Measurements from ENCODE around the gene ABTB2.

ABTB2 gene

DNA sequence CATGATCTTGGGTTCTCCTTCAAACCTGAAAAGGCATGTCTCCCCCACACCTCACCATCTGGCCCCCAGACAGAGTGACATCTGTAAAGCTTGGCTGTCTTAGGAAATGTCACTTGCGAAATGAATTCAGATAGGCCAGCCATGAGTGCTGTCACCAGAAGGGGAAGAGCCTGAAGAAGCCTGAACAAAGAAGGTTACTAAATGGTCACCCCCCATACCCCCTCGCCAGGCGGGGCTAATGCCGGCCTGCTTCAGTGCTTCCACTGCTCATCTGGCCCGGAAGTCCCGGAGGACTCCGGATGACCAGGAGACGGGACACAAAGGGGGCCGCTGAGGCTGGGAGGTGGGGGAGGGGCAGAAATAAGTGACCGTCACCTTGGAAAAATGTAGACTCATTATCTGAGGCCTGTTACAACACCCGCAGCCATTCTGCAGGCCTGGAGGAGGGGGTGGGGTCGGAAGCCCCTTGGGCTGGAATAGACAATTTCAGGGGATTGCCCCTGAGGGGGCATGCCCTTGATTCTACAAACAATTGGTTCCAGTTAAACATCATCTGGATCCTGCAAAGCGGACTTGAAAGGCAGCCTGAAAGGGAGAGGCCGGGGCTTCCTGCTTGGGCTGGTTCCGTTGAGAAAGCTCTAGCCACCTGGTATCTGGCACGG, 209.2 kb downstream of the ABTB2 start:
- no peak for DNase-seq (ENCODE audit: low spot score)

DNA sequence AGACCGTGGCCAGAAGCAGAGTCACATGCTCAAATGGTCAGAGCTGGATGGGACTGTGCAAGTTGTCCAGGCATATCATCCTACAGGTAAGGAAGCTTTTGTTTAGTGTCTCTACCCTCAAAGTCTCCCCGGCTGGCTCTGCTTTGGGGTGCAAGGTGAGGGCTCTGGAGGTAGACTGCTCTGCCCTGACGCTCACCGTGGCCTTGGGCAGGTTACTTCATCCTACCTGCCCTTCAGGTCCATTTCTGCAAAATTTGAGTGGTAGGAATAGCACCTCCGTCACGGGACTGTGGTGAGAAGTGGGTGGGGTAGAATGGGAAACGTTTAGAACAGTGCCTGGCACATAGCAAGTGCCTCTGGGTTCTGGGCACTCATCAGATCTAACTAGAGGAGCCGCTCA, 210.2 kb downstream of the ABTB2 start:
- DNase-seq (ENCODE audit: low spot score): no peak

GRCh38 chr11:34146866-34147265, 210.9 kb downstream of the ABTB2 start:
- DNase-seq (ENCODE audit: low spot score): no peak

- no peak for DNase-seq (ENCODE audit: low spot score)
Observed at GRCh38 chr11:34146411-34146810, 211.4 kb downstream of the ABTB2 start.

GRCh38 chr11:34145847-34146381, 211.9 kb downstream of the ABTB2 start:
- no peak for DNase-seq (ENCODE audit: low spot score)

DNA sequence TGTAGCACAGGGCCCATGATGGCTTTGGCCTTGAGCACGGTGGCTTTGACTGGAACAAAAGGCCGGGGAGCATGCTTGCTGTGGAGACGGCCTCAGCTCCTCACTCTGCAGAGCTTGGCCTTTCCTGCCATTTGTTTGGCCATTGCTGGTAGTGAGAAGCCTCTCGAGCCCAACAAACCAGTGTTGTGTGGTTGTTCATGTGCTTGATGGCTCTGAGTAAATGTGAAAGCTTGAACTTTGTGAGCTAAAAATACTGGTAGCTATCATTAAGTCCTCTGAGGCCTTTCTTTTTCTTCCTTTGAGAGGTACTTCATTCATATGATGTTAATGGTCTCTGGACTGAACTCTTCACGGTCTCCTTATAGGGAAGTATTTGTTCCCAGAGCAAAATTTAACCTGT, 212.7 kb downstream of the ABTB2 start:
- no peak for DNase-seq (ENCODE audit: low spot score)

DNA sequence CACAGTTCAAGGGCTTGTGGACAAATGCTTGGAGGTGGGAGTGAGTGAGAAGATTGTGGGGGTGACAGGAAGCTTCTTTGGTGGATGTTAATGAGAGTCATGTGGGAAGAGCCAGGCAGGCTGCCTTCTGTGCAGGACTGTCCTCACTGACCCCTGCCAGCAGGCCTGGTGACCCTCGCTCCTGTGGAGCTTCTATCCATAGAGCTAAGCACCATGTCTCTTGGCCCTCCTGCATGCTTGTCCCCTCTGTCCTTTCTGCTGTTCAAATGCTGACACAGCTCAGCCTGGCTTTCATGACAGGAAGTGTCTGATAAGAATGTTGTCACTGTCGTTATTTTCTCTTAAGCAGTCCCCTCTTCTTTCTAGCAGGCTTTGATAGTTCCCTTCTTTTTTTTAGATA, 214.8 kb downstream of the ABTB2 start:
- no peak for DNase-seq (ENCODE audit: low spot score)

GRCh38 chr11:34140149-34140548, 217.7 kb downstream of the ABTB2 start:
- DNase-seq (ENCODE audit: low spot score): no peak

GRCh38 chr11:34139346-34139745, 218.5 kb downstream of the ABTB2 start:
- no peak for DNase-seq (ENCODE audit: low spot score)

DNA sequence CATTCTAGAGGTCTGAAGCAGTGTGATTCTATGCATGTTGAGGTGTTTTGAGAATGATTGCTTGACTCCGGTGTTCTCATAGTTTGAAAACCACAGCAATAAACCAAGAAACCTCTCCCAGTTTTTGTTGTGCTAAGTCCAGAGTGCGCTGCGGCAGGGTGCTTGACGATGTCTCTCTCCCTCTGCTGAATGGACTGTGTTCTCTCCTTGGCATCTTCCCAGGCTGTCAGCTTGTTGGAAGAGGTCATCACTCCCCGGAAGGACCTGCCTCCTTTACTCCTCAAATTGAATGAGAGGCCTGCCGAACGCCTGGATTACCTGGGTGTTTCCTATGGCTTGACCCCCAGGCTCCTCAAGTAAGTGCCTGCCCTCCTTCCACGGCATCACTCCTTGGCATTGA, 221.4 kb downstream of the ABTB2 start:
- DNase-seq (ENCODE audit: low spot score): no peak

DNA sequence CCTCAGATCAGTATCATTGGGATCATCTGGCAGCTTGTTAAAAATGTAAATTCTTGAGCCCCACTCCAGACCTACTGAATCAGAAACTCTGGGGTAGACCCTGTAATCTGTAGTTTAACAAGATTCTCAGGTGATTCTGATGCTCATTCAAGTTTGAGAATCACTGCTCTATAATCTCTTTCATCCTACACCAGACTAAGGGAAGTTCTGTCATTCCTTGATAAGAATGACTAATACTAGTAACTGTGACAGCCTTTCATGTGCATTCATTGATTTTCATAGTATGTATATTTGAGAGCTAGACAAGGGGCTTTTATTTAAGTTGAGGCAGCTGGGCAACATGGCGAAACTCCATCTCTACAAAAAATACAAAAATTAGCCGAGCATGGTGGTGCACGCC, 222.4 kb downstream of the ABTB2 start:
- no peak for DNase-seq (ENCODE audit: low spot score)

DNA sequence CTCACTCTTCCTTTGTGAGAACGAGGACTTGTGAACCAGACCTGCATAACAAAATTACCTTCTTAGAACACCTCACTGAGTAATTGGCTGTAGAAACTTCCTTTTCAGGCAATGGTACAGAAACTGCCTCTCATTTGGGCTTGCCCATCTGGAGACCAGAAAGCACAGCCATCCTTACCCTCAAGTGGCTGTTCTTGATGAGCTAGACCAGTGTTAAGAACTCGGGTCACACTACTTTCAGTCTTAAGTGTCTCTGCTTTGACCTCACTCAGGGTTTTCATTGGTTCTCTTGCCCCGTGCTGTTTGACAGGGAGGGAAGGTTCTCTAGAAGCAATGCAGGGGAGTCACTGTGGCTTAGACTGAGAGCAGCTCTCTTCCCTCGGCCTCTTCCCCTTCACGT, 223.0 kb downstream of the ABTB2 start:
- no peak for DNase-seq (ENCODE audit: low spot score)

- DNase-seq (ENCODE audit: low spot score): no peak
Observed at GRCh38 chr11:34132261-34132965, 225.4 kb downstream of the ABTB2 start.

GRCh38 chr11:34128824-34129223, 229.0 kb downstream of the ABTB2 start:
- no peak for DNase-seq (ENCODE audit: low spot score)

- DNase-seq (ENCODE audit: low spot score): no peak
Observed at GRCh38 chr11:34126959-34127848, 230.6 kb downstream of the ABTB2 start.

GRCh38 chr11:34124885-34125668, 232.7 kb downstream of the ABTB2 start:
- no peak for DNase-seq (ENCODE audit: low spot score)

DNA sequence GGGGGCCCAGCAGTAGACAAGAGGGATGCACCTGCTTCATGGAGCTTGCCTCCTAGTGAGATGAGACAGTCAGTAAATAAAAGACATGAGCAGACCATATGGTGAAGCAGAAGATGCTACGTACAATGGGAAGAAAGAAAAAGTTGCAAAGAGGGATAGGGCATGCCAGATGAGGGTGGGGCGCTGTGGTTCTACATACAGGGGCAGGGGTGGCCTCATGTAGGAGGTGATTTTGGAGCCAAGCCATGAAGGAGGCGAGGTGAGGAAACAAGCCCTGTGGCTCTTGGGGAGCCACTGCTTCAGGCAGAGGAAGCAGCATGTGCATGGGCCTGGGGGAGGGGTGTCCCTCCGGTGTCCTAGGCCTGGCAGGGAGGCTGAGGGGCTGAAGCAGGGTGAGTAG, 237.2 kb downstream of the ABTB2 start:
- no peak for DNase-seq (ENCODE audit: low spot score)

DNA sequence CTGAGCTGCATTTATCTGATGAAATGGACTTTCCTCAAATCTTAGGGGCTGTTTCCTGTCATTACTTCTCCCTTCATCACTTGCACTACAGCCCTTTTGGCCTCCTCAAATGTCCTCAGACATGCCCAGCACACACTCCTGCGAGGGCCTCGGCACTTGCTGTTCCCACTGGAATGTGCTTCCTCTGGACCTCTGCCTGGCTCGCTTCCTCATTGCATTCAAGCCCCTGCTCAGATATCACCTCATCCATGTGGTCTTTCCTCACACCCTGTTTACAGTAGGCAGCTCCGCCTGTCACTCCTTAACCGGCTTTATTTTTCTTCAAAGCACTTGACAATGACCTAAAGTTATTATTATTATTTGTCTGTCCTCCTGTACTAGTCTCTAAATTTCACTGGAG, 243.3 kb downstream of the ABTB2 start:
- no peak for DNase-seq (ENCODE audit: low spot score)

GRCh38 chr11:34114014-34114413, 243.8 kb downstream of the ABTB2 start:
- no peak for DNase-seq (ENCODE audit: low spot score)

- DNase-seq (ENCODE audit: low spot score): no peak
Observed at GRCh38 chr11:34111722-34112270, 246.0 kb downstream of the ABTB2 start.

GRCh38 chr11:34105957-34106504, 251.8 kb downstream of the ABTB2 start:
- no peak for DNase-seq (ENCODE audit: low spot score)

All from HuH-7 (cell line).